HFFc6 (cell line): ENCODE measurements around the gene DND1. TPM values are rescaled to one million over a fixed set of nuclear protein-coding genes. Genes with fewer than 3 reads are reported as not detected.
A peak's percentile ranks its signal among the peaks of the same experiment; 100 is the strongest.
"Not testable (repeated sequence)": the region's sequence is repeated elsewhere in the genome, so short reads cannot be mapped to it uniquely, and the experiment has no call there.

Source experiments
- DNase-seq: peaks from one replicate; pipeline ENCODE4 v3.0.0-alpha.2; 2018
- H3K27ac Mint-ChIP-seq: 2 replicates; pipeline ENCODE4 v1.8.0; 2020; ENCODE audit warnings: mild to moderate bottlenecking, mixed read lengths
- H3K27me3 Mint-ChIP-seq: 2 replicates; pipeline ENCODE4 v1.8.0; 2021; ENCODE audit warnings: mild to moderate bottlenecking, moderate library complexity, mixed read lengths; ENCODE audit not compliant: insufficient read depth
- H3K36me3 Mint-ChIP-seq: 2 replicates; pipeline ENCODE4 v1.8.0; 2021; ENCODE audit warnings: low read depth, mixed read lengths
- H3K4me1 Mint-ChIP-seq: 2 replicates; pipeline ENCODE4 v1.8.0; 2020; ENCODE audit warnings: low read depth, mixed read lengths
- H3K4me3 Mint-ChIP-seq: 2 replicates; pipeline ENCODE4 v1.8.0; 2020; ENCODE audit warnings: mild to moderate bottlenecking, moderate library complexity, mixed read lengths
- H3K9me3 Mint-ChIP-seq: 2 replicates; pipeline ENCODE4 v1.8.0; 2020; ENCODE audit warnings: mild to moderate bottlenecking, mixed read lengths
- total RNA-seq, 6 experiments: library from RNA; stranded (reverse); fragmentation: NEBNext Ultra II Directional; extraction: Animal tissue kit (Norgen Biotek cat#: 25700); gene quantifications; 2 replicates in 1 of 6; 3 replicates in 5 of 6; pipeline ENCODE4 v1.2.3, GENCODE V29; 2021
- TF ChIP-seq, protein P1 (sequence below): fragments of 200-600 bp; sonication (generic); IDR thresholded peaks from 2 replicates; pipeline ENCODE4 v1.5.0; 2021; ENCODE audit warnings: antibody characterized with exemption, mild to moderate bottlenecking

DND1 gene
- total RNA-seq, 6 experiments from 2014 or later = 0.26 to 0.59 (median 0.41) TPM

DNA sequence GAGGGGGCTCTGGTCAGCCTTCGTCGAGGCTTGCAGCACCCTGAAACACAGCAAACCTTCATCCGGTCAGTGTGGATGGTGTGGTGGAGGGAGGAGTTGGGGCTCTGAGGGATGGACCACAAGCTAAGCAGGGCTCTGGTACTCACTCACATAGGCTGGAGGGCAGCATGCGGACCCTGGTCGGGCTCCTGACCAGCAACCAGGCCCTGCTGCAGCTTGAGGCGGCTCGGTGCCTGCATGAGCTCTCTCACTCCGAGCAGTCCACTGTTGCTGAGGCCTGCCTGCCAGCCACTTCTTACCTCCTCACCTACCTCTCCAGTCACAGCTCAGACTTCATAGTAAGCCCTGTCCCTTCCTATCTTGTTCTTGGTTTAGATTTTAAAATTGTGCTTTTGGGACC lies 31.7 kb downstream of the DND1 start:
- peaks cover 3% of the 10 kb centered on the region for H3K27me3 Mint-ChIP-seq
- peaks cover 37% of the 10 kb centered on the region for H3K4me1 Mint-ChIP-seq
- H3K4me3 Mint-ChIP-seq = no peak overlapping the region
- H3K36me3 Mint-ChIP-seq = peaks cover 13% of the 10 kb centered on the region
- no peaks in the 10 kb centered on the region for H3K9me3 Mint-ChIP-seq
- DNase-seq = no peak
- H3K27ac Mint-ChIP-seq = no peak overlapping the region
- TF ChIP-seq, protein P1, sequence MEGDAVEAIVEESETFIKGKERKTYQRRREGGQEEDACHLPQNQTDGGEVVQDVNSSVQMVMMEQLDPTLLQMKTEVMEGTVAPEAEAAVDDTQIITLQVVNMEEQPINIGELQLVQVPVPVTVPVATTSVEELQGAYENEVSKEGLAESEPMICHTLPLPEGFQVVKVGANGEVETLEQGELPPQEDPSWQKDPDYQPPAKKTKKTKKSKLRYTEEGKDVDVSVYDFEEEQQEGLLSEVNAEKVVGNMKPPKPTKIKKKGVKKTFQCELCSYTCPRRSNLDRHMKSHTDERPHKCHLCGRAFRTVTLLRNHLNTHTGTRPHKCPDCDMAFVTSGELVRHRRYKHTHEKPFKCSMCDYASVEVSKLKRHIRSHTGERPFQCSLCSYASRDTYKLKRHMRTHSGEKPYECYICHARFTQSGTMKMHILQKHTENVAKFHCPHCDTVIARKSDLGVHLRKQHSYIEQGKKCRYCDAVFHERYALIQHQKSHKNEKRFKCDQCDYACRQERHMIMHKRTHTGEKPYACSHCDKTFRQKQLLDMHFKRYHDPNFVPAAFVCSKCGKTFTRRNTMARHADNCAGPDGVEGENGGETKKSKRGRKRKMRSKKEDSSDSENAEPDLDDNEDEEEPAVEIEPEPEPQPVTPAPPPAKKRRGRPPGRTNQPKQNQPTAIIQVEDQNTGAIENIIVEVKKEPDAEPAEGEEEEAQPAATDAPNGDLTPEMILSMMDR = no peak

DNA sequence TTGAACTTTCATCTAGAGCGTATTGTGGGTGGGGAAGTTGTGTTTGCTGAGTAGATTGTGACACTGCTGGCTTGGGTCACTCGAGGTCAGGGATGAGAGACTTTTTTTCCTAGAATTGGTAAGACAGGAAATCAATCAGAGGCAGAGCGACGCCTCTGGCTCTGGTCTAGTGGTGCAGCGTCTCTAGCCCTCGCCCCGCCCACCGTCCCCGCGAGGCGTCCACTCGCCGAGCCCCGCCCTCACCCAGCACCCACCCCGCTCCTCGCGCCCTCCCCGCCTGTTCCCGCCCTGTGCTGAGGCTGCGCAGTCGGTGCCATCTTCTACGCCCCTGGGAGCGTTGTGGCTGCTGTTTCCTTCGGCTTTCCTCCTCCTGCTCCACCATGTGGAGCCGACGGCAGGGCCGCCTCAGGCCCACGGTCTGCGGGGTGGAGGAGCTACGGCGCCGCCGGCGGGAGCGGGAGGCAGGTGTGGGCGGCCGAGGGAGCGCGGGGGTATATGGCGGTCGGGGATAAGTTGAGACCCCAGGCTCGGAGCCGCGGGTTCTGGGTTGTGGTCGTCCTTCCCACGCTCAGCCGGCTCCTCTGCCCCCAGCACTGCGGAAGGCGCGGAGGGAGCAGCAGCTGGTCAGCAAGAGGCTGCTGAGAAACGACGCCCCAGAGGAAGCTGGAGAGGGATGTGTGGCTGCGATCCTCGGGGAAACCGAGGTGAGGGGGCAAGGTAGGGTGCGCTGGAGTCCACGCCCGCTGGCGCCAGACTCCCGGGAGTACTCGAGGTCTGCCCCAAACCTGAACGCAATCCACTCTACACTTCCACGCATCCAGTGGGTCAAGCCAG lies 34.0 kb downstream of the DND1 start, which contains the start of gene TMCO6:
Gene TMCO6 (plus strand): TSS at position 304 of the 834 bp plus-strand sequence. CDS start 77 bp downstream, at position 381.
- peaks cover 3% of the 10 kb centered on the region for H3K27me3 Mint-ChIP-seq
- DNase-seq = peak; percentile 89
- H3K27ac Mint-ChIP-seq = peak within 1 kb of the TSS; percentile 84
- H3K4me1 Mint-ChIP-seq = peaks cover 26% of the 10 kb centered on the region
- peak within 1 kb of the TSS; percentile 90 for H3K4me3 Mint-ChIP-seq
- peaks cover 4% of the 10 kb centered on the region for H3K36me3 Mint-ChIP-seq
- no peaks in the 10 kb centered on the region for H3K9me3 Mint-ChIP-seq
- TF ChIP-seq, protein P1 = peak; percentile 77

DNA sequence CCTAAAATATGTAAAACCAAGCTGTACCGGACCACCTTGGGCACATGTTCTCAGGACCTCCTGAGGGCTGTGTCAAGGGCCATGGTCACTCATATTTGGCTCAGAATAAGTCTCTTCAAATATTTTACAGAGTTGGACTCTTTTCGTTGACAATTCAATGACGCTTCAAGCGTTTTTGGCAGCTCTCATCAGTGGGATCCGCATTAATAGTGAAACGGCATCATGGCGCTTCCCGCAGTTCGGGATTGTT lies 34.6 kb downstream of the DND1 start:
- Mint-ChIP-seq H3K4me1 (peaks cover 26% of the 10 kb centered on the region), H3K4me3 (peak overlapping the region; percentile 90), H3K27ac (peak overlapping the region; percentile 84)
- H3K27me3 Mint-ChIP-seq, H3K36me3 Mint-ChIP-seq, H3K9me3 Mint-ChIP-seq, DNase-seq: not testable (repeated sequence)

DNA sequence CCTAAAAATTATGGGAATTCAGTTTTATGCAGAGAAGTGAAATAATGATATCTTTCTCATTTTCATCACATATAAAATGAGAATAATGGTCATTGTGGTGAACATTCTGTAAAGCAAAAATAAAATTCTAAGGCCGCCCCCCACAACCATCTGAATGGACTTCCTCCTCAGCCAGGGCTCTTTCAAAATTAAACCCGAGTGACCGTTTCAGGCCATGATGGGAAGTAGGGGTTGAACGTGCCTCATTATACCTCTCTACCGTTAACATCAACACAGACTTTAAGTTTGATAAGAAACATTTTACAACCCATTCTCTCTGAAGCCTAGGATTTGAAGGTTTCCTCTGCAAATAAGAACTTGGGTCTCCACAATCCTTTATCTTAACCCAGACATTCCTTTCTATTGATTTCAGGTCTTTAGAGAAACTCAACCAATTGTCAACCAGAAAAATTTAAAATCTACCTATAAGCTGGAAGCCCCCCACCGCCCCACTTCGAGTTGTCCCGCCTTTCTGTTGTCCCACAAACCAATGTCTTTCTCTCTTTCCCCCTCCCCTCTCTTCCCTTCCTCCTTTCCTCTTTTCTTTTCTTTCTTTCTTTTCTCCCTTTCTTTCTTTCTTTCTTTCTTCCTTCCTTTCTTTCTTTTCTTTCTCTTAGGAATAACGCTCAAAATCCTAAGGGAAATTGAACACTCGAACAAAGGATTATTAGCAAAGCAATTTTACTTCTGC lies 35.8 kb downstream of the DND1 start:
- Mint-ChIP-seq H3K4me3 (no peak overlapping the region; the same call in 1 of the 2 replicates), H3K36me3 (no peaks in the 10 kb centered on the region; the same call in 1 of the 2 replicates), H3K4me1 (peaks cover 38% of the 10 kb centered on the region), H3K27ac (no peak overlapping the region), H3K27me3 (peaks cover 3% of the 10 kb centered on the region), H3K9me3 (no peaks in the 10 kb centered on the region)
- TF ChIP-seq, protein P1 = no peak
- DNase-seq = no peak

DNA sequence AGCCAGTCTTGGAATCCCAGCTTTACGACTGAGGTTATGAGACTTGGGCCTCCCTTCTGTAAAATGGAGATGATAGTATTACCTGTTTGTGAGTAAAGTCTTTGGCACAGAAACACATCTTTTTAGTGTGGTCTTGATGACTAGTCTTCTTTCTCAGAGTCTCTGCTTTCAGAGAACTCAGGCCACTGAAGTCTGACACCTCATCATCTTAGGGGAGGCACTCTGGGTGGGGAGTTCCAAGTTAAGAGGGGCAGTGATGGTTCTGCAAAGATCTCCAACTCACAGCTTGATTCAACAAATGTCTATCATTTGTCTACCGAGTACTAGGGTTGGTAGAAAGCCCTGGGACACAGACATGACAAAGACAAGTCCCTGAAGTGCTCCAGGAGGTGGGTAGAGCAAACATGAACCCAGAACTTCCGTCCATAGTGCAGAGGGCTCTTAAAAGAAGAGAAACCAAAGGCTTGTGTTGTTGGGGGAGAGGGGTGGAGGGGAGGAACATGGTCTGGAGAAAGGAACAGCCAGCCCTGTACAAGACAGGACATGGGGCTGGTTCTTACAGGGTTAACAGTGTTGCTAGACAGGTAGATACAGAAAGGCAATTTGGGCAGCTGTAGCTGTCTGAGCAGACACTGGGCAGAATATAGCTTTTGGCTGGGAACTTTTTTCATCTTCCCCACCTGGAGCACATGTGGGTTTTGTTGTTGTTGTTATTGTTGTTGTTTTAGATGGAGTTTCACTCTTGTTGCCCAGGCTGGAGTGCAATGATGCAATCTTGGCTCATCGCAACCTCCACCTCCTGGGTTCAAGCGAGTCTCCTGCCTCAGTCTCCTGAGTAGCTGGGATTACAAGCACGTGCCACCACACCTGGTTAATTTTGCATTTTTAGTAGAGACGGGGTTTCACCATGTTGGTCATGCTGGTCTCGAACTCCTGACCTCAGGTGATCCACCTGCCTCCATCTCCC lies 37.8 kb downstream of the DND1 start:
- Mint-ChIP-seq H3K27ac (no peak overlapping the region), H3K36me3 (no peaks in the 10 kb centered on the region; the same call in 1 of the 2 replicates), H3K27me3 (peaks cover 2% of the 10 kb centered on the region), H3K4me3 (no peak overlapping the region), H3K9me3 (no peaks in the 10 kb centered on the region), H3K4me1 (peaks cover 42% of the 10 kb centered on the region)
- DNase-seq = no peak
- TF ChIP-seq, protein P1 = peak; percentile 19; the same call in 1 of the 2 replicates
